Coronary artery (tissue), 2 donors: ENCODE measurements around the gene OSTF1.

Experiments used
- DNase-seq: peaks from one replicate; pipeline ENCODE4 v3.0.0-alpha.2; 2017; ENCODE audit warnings: low spot score
- H3K27ac ChIP-seq, 2 donors: fragments of 200-600 bp; sonication (generic); one replicate each; pipeline ENCODE4 v1.5.1; 2016 to 2019
- H3K4me3 ChIP-seq: fragments of 200-600 bp; sonication (generic); 2 replicates; pipeline ENCODE4 v1.5.1; 2016; ENCODE audit warnings: mild to moderate bottlenecking, moderate library complexity
- TF ChIP-seq, protein P1 (sequence below): fragments of 200-600 bp; sonication (generic); IDR thresholded peaks from one replicate; pipeline ENCODE4 v1.5.1; 2019; ENCODE audit warnings: antibody characterized with exemption

Gene OSTF1

DNA sequence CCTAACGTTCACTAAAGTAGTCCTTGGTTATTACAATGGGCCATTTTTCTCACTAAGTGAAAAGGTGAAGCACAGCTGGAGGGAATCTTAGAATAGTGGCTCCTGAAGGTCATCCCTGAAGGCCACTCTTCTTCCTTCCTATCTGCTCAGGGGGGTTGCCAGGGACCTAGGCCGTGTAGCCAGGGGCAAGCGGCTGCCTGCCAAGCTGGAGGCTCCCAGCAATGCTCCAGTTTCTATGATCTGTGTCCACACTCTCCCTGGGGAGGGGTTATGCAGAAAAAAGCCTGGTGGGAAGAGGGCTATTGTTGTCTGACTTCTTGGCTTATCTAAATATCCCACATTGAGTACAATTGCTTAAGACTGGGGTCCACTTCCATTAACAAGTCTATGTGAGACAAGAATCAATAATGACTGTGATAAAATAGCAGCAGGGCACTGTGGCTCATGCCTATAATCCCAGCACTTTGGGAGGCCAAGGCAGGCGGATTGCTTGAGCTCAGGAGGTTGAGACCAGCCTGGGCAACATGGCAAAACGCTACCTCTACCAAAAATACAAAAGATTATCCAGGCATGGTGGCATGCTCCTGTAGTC is 4.1 kb upstream of the OSTF1 start:
- TF ChIP-seq, protein P1, sequence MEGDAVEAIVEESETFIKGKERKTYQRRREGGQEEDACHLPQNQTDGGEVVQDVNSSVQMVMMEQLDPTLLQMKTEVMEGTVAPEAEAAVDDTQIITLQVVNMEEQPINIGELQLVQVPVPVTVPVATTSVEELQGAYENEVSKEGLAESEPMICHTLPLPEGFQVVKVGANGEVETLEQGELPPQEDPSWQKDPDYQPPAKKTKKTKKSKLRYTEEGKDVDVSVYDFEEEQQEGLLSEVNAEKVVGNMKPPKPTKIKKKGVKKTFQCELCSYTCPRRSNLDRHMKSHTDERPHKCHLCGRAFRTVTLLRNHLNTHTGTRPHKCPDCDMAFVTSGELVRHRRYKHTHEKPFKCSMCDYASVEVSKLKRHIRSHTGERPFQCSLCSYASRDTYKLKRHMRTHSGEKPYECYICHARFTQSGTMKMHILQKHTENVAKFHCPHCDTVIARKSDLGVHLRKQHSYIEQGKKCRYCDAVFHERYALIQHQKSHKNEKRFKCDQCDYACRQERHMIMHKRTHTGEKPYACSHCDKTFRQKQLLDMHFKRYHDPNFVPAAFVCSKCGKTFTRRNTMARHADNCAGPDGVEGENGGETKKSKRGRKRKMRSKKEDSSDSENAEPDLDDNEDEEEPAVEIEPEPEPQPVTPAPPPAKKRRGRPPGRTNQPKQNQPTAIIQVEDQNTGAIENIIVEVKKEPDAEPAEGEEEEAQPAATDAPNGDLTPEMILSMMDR: no peak

DNA sequence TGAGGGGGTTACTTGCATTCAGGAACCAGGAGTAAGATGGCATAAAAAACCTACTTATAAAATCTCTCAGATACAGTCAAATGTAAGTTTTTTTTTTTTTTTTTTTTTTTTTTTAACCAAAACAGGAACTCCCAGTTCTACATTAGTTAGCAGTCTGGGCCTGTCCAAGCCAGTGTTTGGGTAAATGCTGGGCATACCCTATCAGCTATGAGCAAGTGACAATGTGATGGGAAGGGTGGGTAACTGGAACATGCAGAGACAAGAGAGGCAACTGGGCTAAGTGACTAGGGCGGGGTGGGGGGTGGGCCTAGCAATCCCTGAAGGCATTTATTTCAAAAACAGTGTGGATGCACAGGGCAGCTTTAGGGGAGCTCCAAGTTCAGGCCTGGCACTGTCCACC is 2.7 kb upstream of the OSTF1 start:
- no peak for DNase-seq
- Histone ChIP-seq H3K27ac (no peak overlapping the region), H3K4me3 (no peak overlapping the region)
- TF ChIP-seq, protein P1: no peak

More for the DNA sequence above, 4.1 kb upstream of the OSTF1 start:
- Histone ChIP-seq H3K27ac (no peak overlapping the region), H3K4me3 (no peak overlapping the region)
- no peak for DNase-seq

DNA sequence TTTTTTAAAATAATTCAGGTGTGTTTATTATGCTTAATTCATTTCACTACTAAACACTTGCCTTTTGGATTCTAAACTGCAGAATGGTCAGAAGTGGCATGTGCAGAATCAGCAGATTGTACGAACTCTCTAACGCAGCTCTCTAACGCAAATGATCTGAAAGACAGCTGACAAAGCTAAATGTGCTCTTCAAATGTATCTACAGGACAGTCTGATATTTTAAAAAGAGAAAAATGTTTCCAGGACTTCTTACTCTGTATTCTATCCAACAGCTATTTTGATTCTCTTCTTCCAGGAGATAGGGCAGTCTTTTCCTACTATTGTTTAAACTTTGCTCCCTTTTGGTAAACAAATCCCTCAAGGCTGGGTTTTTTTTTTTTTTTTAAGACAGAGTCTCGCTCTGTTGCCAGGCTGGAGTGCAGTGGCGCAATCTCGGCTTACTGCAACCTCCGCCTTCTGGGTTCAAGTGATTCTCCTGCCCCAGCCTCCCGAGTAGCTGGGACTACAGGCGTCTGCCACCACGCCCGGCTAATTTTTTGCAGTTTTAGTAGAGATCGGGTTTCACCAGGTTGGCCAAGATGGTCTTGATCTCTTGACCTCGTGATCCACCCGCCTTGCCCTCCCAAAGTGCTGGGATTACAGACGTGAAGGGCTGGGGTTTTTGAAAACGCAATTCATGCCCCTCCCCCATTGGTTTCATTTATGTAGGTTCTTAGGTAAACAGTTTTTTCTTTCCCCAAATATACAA is 1.6 kb upstream of the OSTF1 start:
- TF ChIP-seq, protein P1: no peak
- H3K27ac ChIP-seq: peak overlapping the region in 1 of 2 donors; percentile 98
- H3K4me3 ChIP-seq: peak overlapping the region; percentile 94
- DNase-seq: no peak

DNA sequence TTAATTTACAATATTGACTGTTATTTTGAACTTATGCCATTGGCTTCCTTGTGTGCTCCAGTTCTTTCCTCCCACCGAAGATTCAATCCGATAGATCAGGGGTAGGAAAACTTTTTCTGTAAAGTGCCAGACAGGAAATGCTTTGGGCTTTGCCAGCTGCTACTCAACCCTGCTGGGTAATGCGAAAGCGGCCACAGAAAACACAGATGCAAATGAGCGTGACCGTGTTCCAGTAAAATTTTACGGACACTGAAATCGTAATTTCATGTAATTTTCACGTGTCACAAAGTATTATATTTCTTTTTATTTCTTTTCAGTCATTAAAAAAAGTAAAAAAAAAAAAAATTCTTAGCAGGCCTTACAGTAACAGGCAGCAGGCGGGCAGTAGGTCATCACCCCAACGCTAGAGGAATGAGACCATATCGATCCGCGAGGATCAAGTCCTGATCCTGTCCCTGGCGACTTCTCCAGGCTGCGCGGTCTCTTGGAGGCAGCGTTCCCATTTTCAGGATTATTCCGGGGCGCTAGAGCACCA is 958 bp upstream of the OSTF1 start:
- TF ChIP-seq, protein P1: no peak
- peak overlapping the region; percentile 94 to 98 for H3K27ac ChIP-seq
- no peak for DNase-seq
- peak overlapping the region; percentile 94 for H3K4me3 ChIP-seq

DNA sequence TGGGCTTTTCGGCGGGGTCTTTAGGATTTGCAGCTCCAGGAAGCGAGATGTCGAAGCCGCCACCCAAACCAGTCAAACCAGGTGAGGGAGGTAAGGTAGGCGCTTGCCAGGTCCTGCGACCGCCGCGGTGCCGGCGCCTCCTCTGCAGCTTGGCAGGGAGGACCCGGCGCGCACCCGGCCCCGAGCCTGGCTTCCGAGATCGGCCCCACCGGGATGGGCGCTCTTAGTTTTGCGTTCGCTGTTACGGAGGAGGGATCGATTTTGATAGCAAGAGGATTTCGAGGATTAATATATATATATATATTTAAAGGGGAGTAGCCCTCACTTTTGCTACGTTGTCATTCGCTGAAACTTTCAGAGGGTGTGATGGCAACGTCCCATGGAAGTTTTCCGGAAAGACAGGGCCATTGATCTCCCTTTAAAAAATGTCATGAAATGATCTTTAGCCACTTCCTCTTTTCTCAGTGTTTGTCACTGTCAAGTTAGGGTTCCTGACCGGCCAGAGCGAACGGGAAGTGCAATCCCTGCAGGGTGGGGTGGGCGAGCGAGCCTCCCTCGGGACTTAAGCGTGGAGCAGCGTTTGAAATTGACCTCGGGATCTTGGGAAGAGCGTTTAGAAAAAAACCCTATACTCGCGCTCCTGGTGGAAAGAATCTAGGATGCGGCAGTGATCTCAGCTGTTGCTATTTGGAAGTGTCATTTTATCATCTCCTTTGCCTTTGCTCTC is 495 bp downstream of the OSTF1 start:
- H3K27ac ChIP-seq: peak overlapping the region; percentile 94 to 98
- H3K4me3 ChIP-seq: peak overlapping the region; percentile 94
- TF ChIP-seq, protein P1: no peak
- DNase-seq: no peak

DNA sequence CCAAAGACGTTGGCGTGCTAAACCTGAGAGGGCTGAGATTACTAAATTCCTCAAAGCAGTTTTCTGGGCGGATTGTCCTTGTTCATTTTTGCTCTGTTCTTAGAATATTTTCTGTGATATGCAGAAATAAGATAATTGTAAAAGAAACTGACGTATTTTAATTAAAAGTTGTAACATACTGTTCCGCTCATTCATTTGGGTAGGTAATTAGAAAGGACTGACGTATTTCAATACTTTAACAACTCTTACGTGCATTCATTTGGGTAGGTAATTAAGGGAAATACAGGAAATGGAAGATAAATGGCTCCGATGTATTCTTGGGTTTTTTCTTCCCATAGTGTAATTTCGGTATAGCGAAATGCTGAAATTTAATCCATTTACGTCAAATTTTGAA is 1.1 kb downstream of the OSTF1 start:
- TF ChIP-seq, protein P1: no peak
- peak overlapping the region; percentile 94 to 98 for H3K27ac ChIP-seq
- peak overlapping the region; percentile 94 for H3K4me3 ChIP-seq
- no peak for DNase-seq
